Activated naive CD4-positive, alpha-beta T cell treated with anti-CD3 and anti-CD28 coated beads, Interleukin-2, amount 50 U/mL, for 24 hours (primary cell): Measurements from ENCODE around the gene TMCC3.

Experiments
- H3K27ac Mint-ChIP-seq: one replicate; pipeline ENCODE4 v1.8.0; 2021; ENCODE audit warnings: mild to moderate bottlenecking, mixed read lengths
- H3K27me3 Mint-ChIP-seq: one replicate; pipeline ENCODE4 v1.8.0; 2021; ENCODE audit warnings: mixed read lengths
- H3K36me3 Mint-ChIP-seq: one replicate; pipeline ENCODE4 v1.8.0; 2021; ENCODE audit warnings: mixed read lengths
- H3K4me1 Mint-ChIP-seq: one replicate; pipeline ENCODE4 v1.8.0; 2021; ENCODE audit warnings: mixed read lengths
- H3K4me3 Mint-ChIP-seq: one replicate; pipeline ENCODE4 v1.8.0; 2021; ENCODE audit warnings: mild to moderate bottlenecking, mixed read lengths
- H3K9me3 Mint-ChIP-seq: one replicate; pipeline ENCODE4 v1.8.0; 2021; ENCODE audit warnings: mixed read lengths

Gene TMCC3

DNA sequence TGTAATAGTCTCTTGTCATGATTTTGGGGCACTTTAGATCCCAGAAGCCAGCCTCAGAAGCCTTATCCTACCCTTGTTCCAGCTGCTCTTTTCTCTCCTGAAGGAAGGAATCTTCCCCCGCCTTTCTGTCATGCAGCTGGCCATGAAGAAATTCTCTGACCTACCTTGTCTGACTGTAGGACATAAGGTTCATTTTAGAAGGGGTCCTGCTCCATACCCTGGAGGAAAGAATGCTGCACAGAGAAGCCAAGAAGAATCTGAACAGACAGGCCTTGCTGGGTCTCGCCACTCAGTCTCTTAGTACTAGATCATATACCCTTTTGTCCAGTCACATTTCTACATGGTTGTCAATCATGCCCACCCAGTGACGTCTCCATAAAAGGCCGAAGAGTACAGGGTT is 6.2 kb upstream of the TMCC3 start:
- H3K27ac Mint-ChIP-seq, result no peak overlapping the region
- H3K36me3 Mint-ChIP-seq, result no peaks in the 10 kb centered on the region
- no peaks in the 10 kb centered on the region for H3K4me1 Mint-ChIP-seq
- no peaks in the 10 kb centered on the region for H3K9me3 Mint-ChIP-seq
- H3K27me3 Mint-ChIP-seq, result peaks cover 6% of the 10 kb centered on the region
- H3K4me3 Mint-ChIP-seq, result no peak overlapping the region

GRCh38 chr12:94649349-94650142 is 811 bp downstream of the TMCC3 start:
- Mint-ChIP-seq H3K4me1 (peaks cover 8% of the 10 kb centered on the region), H3K4me3 (peak overlapping the region; percentile 85), H3K27ac (no peak overlapping the region), H3K36me3 (no peaks in the 10 kb centered on the region), H3K27me3 (peaks cover 38% of the 10 kb centered on the region), H3K9me3 (no peaks in the 10 kb centered on the region)

GRCh38 chr12:94648578-94648977 is 1.8 kb downstream of the TMCC3 start:
- Mint-ChIP-seq H3K9me3 (no peaks in the 10 kb centered on the region), H3K4me3 (peak overlapping the region; percentile 85), H3K36me3 (no peaks in the 10 kb centered on the region), H3K27ac (no peak overlapping the region), H3K27me3 (peaks cover 38% of the 10 kb centered on the region), H3K4me1 (peaks cover 18% of the 10 kb centered on the region)

DNA sequence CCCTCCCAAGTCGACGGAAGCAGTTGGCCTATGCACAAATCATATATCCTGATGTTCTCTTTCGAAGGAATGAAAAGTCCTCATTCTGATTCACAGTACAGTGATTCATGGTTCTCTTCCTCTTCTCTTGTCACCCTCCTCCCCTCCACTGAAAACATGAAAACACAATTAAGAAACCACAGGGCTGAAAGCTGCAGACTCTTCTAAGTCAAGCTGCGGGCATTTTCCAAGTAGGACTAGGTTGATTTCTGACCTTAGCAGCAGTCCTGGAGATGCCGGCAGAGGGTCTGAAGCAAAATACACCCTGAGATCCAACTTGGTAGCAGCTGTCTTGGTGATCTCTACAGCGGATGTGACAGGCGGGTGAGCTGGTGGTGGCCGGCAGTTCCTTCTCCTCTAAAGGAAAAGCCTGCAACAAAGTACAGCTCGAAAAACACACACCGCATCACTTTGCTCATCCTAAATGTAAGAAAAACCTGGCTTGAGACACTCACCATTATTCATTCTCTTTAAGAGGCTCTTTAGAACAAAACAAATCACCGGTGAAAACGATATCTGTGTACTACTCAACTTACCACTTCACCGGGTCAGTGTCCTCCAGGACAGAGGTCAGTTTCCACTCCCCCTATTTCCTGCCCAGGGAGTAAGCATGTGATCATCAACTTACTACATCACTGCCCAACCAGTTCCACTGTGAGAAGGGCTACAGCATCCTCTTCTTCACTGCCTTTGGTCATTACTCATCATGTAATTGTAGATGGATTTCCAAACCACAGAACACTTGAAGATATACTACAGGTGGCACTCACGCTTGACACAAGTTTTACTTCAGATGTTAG is 6.0 kb downstream of the TMCC3 start:
- Mint-ChIP-seq H3K36me3 (no peaks in the 10 kb centered on the region), H3K4me1 (peaks cover 20% of the 10 kb centered on the region), H3K27ac (no peak overlapping the region), H3K9me3 (no peaks in the 10 kb centered on the region), H3K4me3 (peak overlapping the region; percentile 9), H3K27me3 (peaks cover 24% of the 10 kb centered on the region)

DNA sequence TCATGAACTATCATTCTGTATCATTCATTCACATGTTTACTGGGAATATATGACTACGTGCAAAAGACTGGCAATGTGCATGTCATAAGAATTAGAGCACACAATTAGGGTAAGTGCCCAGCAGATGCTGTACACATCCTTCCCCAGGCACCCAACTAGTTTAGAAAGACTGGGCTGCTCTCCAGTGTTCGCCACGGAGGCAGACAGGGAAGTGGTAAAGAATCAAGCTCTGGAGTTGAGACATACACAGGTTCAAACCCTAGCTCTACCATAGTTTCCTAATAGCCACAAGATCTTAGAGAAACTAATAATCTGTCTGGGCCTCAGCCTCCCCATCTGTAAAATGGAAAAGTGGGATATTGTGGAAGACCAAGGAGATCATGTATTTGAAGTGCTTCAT is 6.8 kb downstream of the TMCC3 start:
- Mint-ChIP-seq H3K27ac (no peak overlapping the region), H3K9me3 (no peaks in the 10 kb centered on the region), H3K27me3 (peaks cover 17% of the 10 kb centered on the region), H3K4me1 (peaks cover 20% of the 10 kb centered on the region), H3K36me3 (no peaks in the 10 kb centered on the region), H3K4me3 (no peak overlapping the region)

DNA sequence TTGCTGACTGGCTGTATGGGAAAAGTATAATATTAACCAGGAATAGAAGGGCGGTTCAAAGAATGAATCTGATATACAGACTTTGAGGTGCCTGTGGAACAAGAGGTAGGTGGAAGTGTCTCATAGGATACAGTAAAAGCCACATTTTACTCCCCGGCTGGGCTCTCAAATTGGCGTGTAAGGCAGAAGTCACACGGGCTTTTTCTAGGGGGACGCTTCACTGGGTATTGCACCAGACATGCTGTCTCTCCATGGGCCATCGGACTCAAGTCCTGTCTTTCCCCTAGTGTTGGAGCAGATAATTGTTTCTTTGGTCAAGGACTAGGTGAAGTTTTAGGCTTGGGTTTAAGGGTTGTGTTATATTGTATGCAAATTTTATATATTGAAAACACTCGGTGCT is 9.1 kb downstream of the TMCC3 start:
- no peak overlapping the region for H3K27ac Mint-ChIP-seq
- no peaks in the 10 kb centered on the region for H3K9me3 Mint-ChIP-seq
- peaks cover 20% of the 10 kb centered on the region for H3K4me1 Mint-ChIP-seq
- H3K27me3 Mint-ChIP-seq, result peaks cover 8% of the 10 kb centered on the region
- no peaks in the 10 kb centered on the region for H3K36me3 Mint-ChIP-seq
- H3K4me3 Mint-ChIP-seq, result no peak overlapping the region

- Mint-ChIP-seq H3K9me3 (no peaks in the 10 kb centered on the region), H3K4me1 (peaks cover 20% of the 10 kb centered on the region), H3K4me3 (no peak overlapping the region), H3K27ac (no peak overlapping the region), H3K36me3 (no peaks in the 10 kb centered on the region), H3K27me3 (peaks cover 4% of the 10 kb centered on the region)
These were observed 10.0 kb downstream of the TMCC3 start for GRCh38 chr12:94640134-94640928.

- no peaks in the 10 kb centered on the region for H3K27me3 Mint-ChIP-seq
- H3K36me3 Mint-ChIP-seq, result no peaks in the 10 kb centered on the region
- peaks cover 5% of the 10 kb centered on the region for H3K4me1 Mint-ChIP-seq
- no peak overlapping the region for H3K4me3 Mint-ChIP-seq
- no peaks in the 10 kb centered on the region for H3K9me3 Mint-ChIP-seq
- H3K27ac Mint-ChIP-seq, result no peak overlapping the region
These were observed 11.8 kb downstream of the TMCC3 start for GRCh38 chr12:94638521-94638920.

DNA sequence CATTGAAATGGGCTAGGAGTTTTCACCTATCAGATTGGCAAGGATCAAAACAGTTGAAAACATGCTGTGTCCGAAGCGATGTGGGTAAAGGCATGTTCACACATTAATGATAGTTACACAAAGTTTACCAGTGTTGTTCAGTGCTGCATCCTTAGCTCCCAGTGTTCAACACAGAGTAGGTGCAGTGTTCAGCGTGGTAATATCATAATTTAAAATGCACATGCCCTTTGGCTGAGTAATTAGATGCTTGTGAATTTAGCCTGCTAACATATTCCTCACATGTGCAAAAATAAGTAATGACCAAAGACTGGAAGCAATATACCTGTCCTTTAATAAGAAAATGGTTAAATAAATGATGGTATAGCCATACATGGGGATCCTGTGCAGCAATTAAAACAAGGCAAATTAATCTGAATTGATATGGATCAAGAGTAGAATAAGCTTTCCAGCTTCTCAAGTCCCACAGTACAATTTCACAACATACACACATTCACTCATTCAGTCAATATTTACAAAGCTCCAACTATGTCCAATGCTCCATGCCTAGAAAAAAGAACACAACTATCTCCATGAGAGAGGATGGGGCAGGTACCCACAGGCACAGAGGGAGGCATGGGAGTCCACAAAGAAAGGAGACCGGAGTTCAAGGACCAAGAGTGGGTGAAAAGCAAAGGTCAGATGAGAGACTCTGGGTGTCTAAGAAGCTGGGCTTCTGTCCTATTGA is 12.8 kb downstream of the TMCC3 start:
- Mint-ChIP-seq H3K27ac (no peak overlapping the region), H3K27me3 (no peaks in the 10 kb centered on the region), H3K36me3 (no peaks in the 10 kb centered on the region), H3K4me1 (peaks cover 5% of the 10 kb centered on the region), H3K4me3 (no peak overlapping the region), H3K9me3 (no peaks in the 10 kb centered on the region)

- peaks cover 5% of the 10 kb centered on the region for H3K4me1 Mint-ChIP-seq
- no peak overlapping the region for H3K27ac Mint-ChIP-seq
- no peaks in the 10 kb centered on the region for H3K9me3 Mint-ChIP-seq
- no peak overlapping the region for H3K4me3 Mint-ChIP-seq
- no peaks in the 10 kb centered on the region for H3K36me3 Mint-ChIP-seq
- no peaks in the 10 kb centered on the region for H3K27me3 Mint-ChIP-seq
These were observed 13.8 kb downstream of the TMCC3 start for GRCh38 chr12:94636462-94637085.

DNA sequence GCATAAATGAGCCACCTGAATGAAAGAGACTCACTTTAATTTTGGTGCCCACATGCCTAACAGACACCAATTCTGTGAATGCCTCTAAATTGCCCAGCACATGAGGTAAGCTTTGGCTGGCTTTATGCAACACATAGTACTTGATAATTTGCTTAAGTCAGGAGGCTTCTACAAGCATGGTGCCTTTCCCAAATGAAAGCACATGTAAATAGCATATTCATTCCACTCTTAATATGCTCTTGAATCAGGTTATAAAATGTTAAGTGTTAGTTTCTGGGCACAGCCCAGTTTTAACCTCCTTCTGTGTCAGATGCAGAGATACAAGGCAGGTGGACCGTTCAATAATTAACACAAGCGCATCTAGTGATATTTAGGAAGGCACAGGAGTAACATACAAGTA is 15.6 kb downstream of the TMCC3 start:
- Mint-ChIP-seq H3K4me1 (no peaks in the 10 kb centered on the region), H3K27ac (no peak overlapping the region), H3K36me3 (no peaks in the 10 kb centered on the region), H3K27me3 (no peaks in the 10 kb centered on the region), H3K9me3 (no peaks in the 10 kb centered on the region), H3K4me3 (no peak overlapping the region)

DNA sequence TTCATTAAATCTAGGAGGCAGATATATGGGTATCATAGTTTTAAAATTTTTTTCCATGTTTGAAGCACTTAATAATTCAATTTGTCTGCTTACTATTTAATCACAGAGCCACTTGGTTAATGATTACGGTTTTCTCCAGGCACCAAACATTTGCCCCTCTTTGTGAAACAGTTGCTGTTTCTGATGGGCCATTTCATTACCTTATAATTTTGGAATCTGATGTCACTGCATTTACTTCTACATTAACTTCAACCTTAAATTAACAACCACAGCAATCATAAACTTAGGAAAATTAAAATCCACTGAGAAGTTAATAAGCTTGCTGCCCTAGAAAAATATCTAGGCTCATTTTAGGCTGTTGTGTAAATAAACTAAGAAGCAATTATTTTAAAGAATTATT is 17.0 kb downstream of the TMCC3 start:
- Mint-ChIP-seq H3K27ac (no peak overlapping the region), H3K9me3 (no peaks in the 10 kb centered on the region), H3K36me3 (no peaks in the 10 kb centered on the region), H3K4me3 (no peak overlapping the region), H3K4me1 (no peaks in the 10 kb centered on the region), H3K27me3 (no peaks in the 10 kb centered on the region)

DNA sequence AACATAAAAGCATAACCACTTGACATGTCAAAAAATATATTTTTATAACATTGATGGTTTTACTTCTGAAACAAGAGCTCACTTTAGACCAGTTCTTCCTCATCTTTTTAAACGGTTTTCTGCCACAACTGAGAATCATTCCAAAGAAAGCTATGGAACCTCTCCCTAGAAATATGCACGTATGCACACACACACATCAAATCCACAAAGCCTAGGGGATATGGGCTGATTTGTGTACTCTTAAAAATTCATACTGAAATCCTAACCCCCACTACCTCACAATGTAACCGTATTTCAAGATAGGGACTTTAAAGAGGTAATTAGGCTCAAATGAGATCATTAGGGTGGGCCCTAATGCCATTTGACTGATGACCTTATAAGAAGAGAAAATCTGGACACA is 19.3 kb downstream of the TMCC3 start:
- no peaks in the 10 kb centered on the region for H3K4me1 Mint-ChIP-seq
- H3K9me3 Mint-ChIP-seq, result no peaks in the 10 kb centered on the region
- no peaks in the 10 kb centered on the region for H3K36me3 Mint-ChIP-seq
- H3K4me3 Mint-ChIP-seq, result no peak overlapping the region
- H3K27ac Mint-ChIP-seq, result no peak overlapping the region
- no peaks in the 10 kb centered on the region for H3K27me3 Mint-ChIP-seq

GRCh38 chr12:94628819-94629472 is 21.4 kb downstream of the TMCC3 start:
- no peaks in the 10 kb centered on the region for H3K36me3 Mint-ChIP-seq
- H3K4me1 Mint-ChIP-seq, result no peaks in the 10 kb centered on the region
- no peak overlapping the region for H3K27ac Mint-ChIP-seq
- H3K4me3 Mint-ChIP-seq, result no peak overlapping the region
- H3K27me3 Mint-ChIP-seq, result no peaks in the 10 kb centered on the region
- H3K9me3 Mint-ChIP-seq, result no peaks in the 10 kb centered on the region
